ENCODE measurements around the gene SMPDL3A.

DNA sequence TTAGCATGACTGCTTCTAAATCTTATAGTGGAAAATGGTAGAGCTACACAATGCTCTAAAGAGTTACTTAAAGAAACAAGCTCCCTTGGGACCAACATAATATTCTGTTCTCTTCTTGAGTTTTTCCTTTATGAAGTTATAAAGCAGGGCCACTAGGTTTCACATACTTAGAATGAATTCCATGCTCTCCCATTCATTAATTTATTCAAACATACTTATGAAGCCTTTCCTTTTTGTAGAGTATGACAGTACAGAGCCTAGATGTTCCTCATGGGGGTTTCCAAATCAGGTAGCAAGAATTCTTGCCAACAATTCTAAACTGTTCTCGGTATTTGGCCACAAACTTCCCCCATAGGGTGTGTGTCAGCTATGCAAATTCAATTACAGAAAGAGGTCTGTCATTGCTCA is 30.1 kb upstream of the SMPDL3A start:
- TF ChIP-seq, protein P1, sequence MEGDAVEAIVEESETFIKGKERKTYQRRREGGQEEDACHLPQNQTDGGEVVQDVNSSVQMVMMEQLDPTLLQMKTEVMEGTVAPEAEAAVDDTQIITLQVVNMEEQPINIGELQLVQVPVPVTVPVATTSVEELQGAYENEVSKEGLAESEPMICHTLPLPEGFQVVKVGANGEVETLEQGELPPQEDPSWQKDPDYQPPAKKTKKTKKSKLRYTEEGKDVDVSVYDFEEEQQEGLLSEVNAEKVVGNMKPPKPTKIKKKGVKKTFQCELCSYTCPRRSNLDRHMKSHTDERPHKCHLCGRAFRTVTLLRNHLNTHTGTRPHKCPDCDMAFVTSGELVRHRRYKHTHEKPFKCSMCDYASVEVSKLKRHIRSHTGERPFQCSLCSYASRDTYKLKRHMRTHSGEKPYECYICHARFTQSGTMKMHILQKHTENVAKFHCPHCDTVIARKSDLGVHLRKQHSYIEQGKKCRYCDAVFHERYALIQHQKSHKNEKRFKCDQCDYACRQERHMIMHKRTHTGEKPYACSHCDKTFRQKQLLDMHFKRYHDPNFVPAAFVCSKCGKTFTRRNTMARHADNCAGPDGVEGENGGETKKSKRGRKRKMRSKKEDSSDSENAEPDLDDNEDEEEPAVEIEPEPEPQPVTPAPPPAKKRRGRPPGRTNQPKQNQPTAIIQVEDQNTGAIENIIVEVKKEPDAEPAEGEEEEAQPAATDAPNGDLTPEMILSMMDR (IDR thresholded peaks at IDR 0.05; ENCODE audit: extremely low read depth in 1 of 2, insufficient read depth in 1 of 2, low read depth in 1 of 2, low read length in 2 of 2): no peak
- TF ChIP-seq POLR2AphosphoS5 (IDR thresholded peaks at IDR 0.05; ENCODE audit: insufficient read depth, low read depth, low read length): no peak

Measured in endothelial cell of umbilical vein (primary cell).